ENCODE data around the gene TRMT1. TPM values are rescaled to one million over a fixed set of nuclear protein-coding genes. Genes with fewer than 3 reads are reported as not detected.
"Not testable (repeated sequence)": the region's sequence is repeated elsewhere in the genome, so short reads cannot be mapped to it uniquely, and the experiment has no call there.

Gene TRMT1
- total RNA-seq, result 28.0 TPM

- peaks cover 0 to 20% of the 10 kb centered on the region in 2 donors for H3K36me3 ChIP-seq
- peaks cover 52% of the 10 kb centered on the region for H3K4me1 ChIP-seq
- H3K27ac ChIP-seq, result peak within 1 kb of the TSS; percentile 78
- TF ChIP-seq, protein P1, sequence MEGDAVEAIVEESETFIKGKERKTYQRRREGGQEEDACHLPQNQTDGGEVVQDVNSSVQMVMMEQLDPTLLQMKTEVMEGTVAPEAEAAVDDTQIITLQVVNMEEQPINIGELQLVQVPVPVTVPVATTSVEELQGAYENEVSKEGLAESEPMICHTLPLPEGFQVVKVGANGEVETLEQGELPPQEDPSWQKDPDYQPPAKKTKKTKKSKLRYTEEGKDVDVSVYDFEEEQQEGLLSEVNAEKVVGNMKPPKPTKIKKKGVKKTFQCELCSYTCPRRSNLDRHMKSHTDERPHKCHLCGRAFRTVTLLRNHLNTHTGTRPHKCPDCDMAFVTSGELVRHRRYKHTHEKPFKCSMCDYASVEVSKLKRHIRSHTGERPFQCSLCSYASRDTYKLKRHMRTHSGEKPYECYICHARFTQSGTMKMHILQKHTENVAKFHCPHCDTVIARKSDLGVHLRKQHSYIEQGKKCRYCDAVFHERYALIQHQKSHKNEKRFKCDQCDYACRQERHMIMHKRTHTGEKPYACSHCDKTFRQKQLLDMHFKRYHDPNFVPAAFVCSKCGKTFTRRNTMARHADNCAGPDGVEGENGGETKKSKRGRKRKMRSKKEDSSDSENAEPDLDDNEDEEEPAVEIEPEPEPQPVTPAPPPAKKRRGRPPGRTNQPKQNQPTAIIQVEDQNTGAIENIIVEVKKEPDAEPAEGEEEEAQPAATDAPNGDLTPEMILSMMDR (IDR thresholded peaks at IDR 0.05), result peak in 1 of 3 experiments; percentile 5
- peak; percentile 87 to 96 for TF ChIP-seq POLR2AphosphoS5 (IDR thresholded peaks at IDR 0.05; ENCODE audit: insufficient read depth in 1 of 2, low read depth in 1 of 2)
- no peak for TF ChIP-seq POLR2A (IDR thresholded peaks at IDR 0.05)
- H3K27me3 ChIP-seq, result no peaks in the 10 kb centered on the region
- intact Hi-C loops (cut with DNase I), result no loop called here
- peak within 1 kb of the TSS; percentile 92 to 99 for H3K4me3 ChIP-seq
- no peak for DNase-seq (ENCODE audit: extremely low spot score in 2 of 2)
- H3K9me3 ChIP-seq, result no peaks in the 10 kb centered on the region
Measured at GRCh38 chr19:13116282-13117175, at the start of gene TRMT1. Gene TRMT1 (minus strand): TSS chr19:13116740. CDS start chr19:13116399, 341 bp downstream.

GRCh38 chr19:13166151-13166550 is 49.6 kb upstream of the TRMT1 start:
- peaks cover 86% of the 10 kb centered on the region for H3K4me1 ChIP-seq
- H3K4me3 ChIP-seq; DNase-seq (ENCODE audit: extremely low spot score in 2 of 2); H3K9me3 ChIP-seq; H3K27ac ChIP-seq; intact Hi-C loops (cut with DNase I); H3K36me3 ChIP-seq; H3K27me3 ChIP-seq: not testable (repeated sequence)

DNA sequence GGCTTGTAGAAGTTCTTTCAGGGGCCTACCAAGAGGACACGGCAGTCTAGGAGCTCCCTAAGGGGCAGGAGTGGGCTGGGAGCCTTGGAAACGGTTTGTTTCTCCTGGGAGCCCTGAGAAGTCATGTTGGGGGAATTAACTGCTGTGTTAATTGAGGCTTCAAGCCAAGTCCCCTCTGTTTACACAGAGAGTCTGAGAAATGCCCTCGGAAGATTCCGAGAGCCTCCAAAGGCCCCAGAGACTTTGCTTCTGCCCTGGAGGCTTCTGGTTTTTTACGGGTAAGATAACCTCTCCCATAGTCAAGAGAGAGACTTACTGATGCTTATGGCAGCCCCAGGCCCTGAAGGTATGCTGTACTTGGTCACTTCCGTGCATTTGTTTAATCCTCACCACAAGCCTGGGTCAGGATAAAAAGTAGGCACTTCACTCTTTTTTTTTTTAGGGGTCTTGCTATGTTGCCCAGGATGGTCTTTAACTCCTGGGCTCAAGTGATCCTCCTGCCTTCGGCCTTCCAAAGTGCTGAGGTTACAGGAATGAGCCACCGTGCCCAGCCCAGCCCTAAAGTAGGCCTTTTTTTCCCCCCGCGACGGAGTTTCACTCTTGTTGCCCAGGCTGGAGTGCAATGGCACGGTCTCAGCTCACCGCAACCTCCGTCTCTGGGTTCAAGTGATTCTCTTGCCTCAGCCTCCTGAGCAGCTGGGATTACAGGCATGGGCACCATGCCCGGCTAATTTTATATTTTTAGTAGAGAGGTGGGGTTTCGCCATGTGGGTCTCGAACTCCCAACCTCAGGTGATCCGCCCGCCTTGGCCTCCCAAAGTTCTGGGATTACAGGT is 48.8 kb upstream of the TRMT1 start:
- DNase-seq (ENCODE audit: extremely low spot score in 2 of 2), result no peak
- Histone ChIP-seq H3K27ac (peak overlapping the region; percentile 97), H3K4me3 (no peak overlapping the region), H3K36me3 (no peaks in the 10 kb centered on the region), H3K4me1 (peaks cover 83% of the 10 kb centered on the region), H3K9me3 (no peaks in the 10 kb centered on the region), H3K27me3 (no peaks in the 10 kb centered on the region)
- TF ChIP-seq, protein P1 (IDR thresholded peaks at IDR 0.05), result no peak
- TF ChIP-seq POLR2A (IDR thresholded peaks at IDR 0.05) (no peak), POLR2AphosphoS5 (IDR thresholded peaks at IDR 0.05; ENCODE audit: insufficient read depth in 1 of 2, low read depth in 1 of 2) (no peak)
- intact Hi-C loops (cut with DNase I), result no loop called here

DNA sequence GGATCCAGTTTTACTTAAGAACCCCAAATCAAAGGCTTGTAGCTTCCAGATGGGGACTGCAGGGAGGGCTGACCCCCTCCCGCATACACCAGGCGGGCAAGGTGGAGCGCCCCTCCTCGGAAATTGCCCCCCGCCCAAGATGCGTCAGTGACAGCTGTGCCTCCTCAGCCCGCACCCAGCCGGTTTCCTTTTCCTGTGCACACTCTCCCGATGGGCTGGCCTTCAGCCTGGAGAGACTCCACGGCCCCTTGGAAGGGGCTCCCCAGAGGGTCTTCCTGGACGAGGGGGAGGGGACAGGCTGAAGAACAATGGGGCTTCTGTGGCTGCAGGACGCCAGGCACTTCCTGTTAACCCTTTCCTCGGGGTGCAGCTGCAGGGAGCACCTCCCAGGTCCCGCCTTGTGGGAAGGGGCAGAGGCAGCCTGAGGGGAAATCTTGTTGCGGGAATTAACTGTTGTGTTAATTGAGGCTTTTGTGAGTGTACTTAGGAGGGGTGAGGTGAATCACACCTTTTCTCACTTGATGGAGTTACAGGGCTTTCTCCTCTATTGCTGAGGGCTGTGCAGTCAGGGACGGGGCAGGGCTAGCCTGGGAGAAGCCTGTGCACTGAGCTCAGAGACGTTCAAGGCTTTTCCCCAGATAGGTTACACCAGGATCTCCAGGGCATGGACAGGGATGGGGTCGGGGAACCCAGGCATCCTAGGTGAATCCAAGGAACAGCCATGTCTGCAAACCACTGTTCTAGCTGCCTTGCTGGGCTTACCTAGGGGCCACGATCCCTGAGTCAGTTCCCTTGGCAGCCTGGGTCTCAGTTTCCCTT is 48.0 kb upstream of the TRMT1 start:
- TF ChIP-seq, protein P1 (IDR thresholded peaks at IDR 0.05), result no peak
- TF ChIP-seq POLR2AphosphoS5 (IDR thresholded peaks at IDR 0.05; ENCODE audit: insufficient read depth in 1 of 2, low read depth in 1 of 2), result peak in 1 of 2 donors; percentile 23
- Histone ChIP-seq H3K9me3 (no peaks in the 10 kb centered on the region), H3K36me3 (no peaks in the 10 kb centered on the region), H3K27me3 (no peaks in the 10 kb centered on the region), H3K27ac (peak overlapping the region; percentile 97), H3K4me3 (peak overlapping the region; percentile 40 to 44), H3K4me1 (peaks cover 74% of the 10 kb centered on the region)
- intact Hi-C loops (cut with DNase I), result no loop called here
- no peak for DNase-seq (ENCODE audit: extremely low spot score in 2 of 2)
